Stimulated activated CD8-positive, alpha-beta memory T cell treated with anti-CD3 and anti-CD28 coated beads, Interleukin-4, amount 100 ng/mL, for 1 hour (primary cell): ENCODE results near the gene DPF1.

ENCODE experiments used
- DNase-seq, 2 donors: peaks; one replicate each; pipeline ENCODE4 v3.0.0-alpha.2; 2020; ENCODE audit warnings: low read depth in 2 of 2, low spot score in 1 of 2

Gene DPF1

GRCh38 chr19:38221919-38222830 lies 1.8 kb downstream of the DPF1 start:
- DNase-seq: no peak

DNA sequence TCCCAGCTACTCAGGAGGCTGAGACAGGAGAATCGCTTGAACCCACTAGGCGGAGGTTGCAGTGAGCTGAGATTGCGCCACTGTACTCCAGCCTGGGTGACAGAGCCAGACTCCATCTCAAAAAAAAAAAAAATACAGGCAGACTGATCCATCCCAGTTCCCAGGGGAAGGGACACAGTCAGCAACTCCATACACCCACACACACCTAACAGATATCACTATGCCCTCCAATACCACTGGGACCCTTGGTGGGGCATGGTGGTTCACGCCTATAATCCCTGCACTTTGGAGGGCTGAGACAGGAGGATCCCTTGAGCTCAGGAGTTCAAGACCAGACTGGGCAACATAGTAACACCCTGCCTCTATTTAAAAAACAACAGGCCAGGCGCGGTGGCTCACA lies 2.6 kb downstream of the DPF1 start:
- DNase-seq: no peak

- no peak for DNase-seq
These were observed 4.8 kb downstream of the DPF1 start for GRCh38 chr19:38219221-38219620.

DNA sequence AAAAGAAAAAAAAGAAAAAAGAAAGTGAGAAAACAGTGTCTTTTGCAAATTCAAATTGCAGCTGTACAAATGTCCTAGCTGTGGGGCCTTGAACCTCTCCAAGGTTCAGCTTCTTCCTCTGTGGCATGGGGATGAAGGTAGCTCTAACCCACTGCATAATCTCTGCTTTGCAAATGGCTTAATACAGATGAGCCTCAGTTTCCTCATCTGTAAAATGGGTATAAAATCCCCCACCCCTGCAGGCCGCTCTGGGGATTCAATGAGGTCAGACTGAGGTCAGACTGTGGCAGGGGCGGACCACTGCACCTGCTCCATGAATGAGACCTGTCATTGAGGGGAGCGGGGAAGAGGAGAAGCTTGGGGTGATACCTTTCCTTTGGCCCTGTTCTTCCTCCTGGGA lies 5.8 kb downstream of the DPF1 start:
- DNase-seq: no peak

- DNase-seq: no peak
These were observed 7.0 kb downstream of the DPF1 start for GRCh38 chr19:38216785-38217641.

DNA sequence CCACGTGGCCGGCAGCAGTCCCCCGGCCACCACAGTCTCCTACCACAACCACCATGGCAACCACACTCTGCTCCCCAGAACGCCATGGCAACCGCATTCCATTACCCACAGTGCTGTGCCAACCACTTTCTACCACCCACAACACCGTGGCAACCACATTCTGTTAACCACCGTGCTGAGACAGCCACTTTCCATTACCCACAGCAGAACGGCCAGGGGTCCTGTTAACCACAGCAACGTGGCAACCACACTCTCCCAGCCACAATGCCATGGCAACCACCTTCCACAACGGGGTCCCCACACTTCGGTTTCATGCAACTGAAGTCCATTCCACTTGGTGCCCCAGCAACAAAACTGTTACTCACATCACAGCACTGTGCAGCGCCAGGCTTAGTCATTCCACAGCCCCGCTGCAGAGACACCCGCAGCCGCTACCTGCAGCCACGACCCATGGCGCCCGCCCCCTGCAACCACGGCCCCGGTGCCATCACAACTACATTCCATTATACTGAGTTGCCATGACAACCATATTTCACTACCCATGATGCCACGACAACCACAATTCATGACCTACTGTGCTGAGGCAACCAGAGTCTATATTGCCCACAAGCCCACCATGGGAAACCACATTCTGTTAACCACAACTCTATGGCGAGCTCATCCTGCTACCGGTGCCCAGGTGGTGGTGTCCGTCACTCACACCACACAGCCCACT lies 10.0 kb downstream of the DPF1 start:
- peak; percentile 17 to 26 for DNase-seq

- DNase-seq: no peak
These were observed 10.6 kb downstream of the DPF1 start for GRCh38 chr19:38213469-38213868.

GRCh38 chr19:38211766-38212165 lies 12.3 kb downstream of the DPF1 start:
- DNase-seq: no peak

GRCh38 chr19:38211151-38211591 lies 12.9 kb downstream of the DPF1 start:
- DNase-seq: no peak

DNA sequence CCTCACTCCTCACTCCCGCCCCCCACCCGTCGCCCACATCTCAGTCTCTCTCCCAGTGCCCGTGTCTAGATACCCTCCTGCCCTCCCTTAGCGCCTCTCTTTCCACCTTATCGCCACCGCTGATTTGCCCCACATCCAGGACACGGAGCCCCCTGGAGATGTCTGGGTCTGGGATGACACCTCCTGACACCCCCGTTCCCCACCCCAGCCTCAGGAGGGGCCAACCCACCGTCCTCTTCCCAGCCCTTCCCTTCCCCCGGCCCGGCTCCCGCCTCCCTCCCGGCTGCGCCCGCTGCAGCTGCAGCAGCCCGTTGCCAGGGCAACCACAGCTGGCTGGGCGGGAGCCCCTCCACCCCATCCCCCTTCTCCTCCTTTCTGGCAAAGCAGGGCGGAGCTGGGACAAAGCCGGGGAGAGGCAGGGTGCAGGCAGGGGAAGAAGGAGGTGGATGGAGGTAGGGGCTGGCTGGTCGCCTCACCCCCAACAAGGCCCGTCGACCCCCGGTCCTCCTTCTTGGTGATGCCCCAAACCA lies 13.5 kb downstream of the DPF1 start:
- DNase-seq: no peak

DNA sequence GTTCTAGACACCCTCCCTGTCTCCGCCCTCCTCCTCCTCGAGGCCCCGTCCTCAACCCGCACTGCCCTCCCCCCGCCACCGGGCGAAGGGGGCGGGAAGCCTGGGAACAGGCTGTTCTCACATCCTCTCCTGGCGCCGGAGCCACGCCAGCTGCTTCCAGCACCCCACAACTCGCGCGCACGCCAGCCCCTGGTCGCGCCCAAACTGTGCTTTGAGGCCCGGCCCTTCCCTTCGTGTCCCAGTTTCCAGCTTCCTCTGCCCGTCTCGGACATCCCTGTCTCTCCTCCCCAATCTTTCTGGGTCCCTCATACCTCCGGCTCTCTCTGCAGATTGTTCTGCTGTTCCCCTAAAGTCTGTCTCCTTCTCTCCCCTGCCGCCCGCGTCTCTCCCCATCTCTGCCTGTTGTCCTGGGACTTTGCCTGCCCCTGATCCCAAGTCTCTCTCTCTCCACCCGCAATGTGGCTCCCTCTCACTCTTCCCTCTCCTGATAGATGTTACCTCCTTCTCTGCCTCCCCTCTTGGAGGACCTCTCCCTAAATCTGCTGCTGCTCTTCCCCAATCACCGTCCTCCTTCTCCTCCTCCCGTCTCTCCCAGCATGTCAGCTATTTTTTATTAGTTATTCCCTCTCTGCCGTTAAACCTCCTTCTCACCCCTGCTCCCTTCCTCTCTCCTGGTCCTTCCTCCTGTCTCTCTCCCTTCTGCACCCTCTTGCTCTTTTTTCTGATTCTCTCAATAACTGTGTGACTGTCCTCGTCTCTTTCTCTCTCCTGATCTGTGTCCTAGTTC lies 14.2 kb downstream of the DPF1 start:
- DNase-seq: no peak

DNA sequence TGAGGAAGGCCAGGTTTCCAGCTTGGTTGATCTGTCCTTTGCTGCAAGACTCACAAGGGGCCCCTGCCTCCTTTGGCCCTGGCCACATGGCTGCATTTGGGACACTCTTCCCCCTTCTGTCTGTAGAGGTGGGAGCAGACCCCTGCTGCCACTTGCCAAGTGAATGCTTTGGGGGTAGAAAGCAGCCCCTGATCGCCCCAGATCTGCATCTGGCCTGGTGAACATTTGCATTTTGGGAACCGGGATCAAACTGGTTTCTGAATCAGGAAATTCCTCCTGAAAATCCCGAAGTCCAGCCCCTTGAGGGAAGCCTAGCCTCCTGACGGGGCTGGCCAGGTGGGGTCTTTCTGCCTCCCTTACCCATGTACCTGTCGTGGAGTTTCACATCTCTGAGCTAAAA lies 14.9 kb downstream of the DPF1 start:
- DNase-seq: no peak

DNA sequence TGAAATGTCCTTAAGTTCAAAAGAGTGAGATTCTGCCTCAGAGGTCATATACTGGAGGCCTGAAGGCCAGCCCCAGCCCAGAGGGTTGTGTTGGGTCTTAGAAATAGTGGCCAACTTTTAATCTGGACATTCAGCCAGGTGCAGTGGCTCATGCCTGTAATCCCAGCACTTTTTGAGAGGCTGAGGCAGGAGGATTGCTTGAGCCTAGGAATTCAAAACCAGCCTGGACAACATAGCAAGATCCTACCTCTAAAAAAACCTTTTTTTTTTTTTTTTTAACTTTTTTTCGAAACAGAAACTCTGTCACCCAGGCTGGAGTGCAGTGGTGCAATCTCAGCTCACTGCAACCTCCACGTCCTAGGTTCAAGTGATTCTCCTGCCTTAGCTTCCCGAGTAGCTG lies 15.5 kb downstream of the DPF1 start:
- DNase-seq: no peak

DNA sequence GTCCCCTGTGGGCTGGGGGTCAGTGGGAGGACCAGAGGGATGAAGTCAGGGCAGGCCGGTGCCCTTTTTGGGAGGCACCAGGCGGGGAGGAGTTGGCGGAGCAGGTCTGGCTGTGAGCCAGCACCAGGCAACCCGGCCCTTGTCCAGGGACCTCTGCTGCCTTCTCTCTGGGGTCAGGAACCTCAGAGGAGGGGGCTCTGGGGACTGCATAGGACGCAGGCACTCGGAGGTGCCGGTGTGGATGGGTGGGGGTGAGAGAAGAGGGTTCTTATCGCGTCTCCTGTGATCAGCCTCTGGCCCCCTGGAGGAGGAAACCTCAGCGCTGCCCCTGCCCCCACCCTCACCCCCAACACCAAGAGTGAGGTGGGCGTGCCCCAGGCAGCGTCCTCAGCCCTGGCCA lies 16.5 kb downstream of the DPF1 start:
- no peak for DNase-seq

GRCh38 chr19:38206928-38207327 lies 17.1 kb downstream of the DPF1 start:
- no peak for DNase-seq

DNA sequence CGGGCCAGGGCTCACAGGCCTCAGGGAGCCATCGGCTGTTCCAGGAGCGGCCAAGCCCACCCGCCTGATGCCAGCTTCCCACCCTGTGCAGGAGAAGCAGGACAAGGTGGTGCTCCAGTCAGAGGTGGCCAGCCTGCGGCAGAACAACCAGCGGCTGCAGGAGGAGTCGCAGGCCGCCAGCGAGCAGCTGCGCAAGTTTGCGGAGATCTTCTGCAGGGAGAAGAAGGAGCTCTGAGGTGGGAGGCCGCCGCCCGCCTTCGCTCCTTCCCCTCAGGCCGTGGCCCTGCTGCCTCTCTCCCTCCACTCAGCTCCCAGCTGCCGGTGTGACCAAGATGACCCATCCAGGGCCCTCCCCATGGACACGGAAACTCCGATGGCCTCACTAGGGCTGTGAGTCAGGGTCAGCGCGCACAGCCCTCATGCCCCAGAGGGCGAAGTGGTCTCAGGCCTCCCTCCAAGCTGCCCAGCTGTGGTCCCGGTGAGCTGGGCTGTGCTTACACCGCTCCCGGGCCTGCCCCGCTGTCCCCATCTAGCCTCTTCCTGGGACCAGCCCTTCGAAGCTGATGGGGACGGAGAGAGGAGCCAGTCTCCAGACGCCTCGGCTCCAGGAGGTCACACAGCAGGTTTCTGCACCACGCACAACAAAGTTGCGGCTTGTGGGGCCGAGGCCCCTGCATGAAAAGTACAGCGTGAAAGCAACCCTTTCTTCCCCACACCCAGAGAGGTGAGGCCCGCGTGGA lies 17.8 kb downstream of the DPF1 start:
- DNase-seq: no peak

- no peak for DNase-seq
These were observed 19.3 kb downstream of the DPF1 start for GRCh38 chr19:38204728-38205127.

- no peak for DNase-seq
These were observed 19.9 kb downstream of the DPF1 start for GRCh38 chr19:38204096-38204495.

- DNase-seq: no peak
These were observed 20.8 kb downstream of the DPF1 start for GRCh38 chr19:38203197-38203596.

DNA sequence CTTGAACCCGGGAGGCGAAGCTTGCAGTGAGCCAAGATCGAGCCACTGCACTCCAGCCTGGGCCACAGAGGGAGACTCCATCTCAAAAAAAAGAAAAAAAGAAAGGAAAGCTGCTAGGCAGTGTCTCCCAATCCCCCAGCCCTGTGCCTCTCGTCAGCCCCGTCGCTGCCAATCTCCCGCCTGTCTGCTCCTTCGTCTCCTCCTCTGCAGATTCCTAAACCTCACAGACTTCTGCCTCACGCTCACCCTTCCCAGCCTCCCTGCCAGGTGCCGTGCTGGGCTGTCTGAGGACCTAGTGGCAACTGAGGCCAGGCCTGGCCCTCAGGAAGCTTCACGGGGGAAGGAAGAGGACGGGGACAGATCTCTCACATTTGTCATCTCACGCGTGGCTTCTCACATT lies 21.5 kb downstream of the DPF1 start:
- DNase-seq: no peak
